ENCODE data around the gene KLHL25. TPM values are rescaled to one million over a fixed set of nuclear protein-coding genes. Genes with fewer than 3 reads are reported as not detected.

Gene KLHL25
- total and polyA plus RNA-seq, 2 of the 8 experiments (the other 6 are each of a cell fraction or from before 2014, with no cell fraction given), result 16.5 to 22.0 TPM

DNA sequence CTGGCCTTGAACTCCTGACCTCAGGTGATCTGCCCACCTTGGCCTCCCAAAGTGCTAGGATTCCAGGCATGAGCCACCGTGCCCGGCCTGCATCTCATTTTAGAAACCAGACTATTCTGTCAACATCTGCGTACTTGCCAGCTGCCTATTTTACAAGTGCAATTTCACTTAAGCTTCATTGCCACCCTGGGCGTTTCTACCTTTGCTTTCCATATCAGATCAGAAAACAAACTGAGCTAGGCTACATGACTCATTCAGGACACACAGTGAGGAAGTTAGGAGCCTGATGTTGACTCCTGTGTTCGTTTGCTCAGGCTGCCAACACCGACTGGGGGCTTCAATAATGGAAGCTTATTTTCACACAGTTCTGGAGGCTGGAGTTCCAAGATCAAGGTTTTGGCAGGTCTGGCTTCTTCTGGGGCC lies 42.3 kb upstream of the KLHL25 start (continued):
- TF ChIP-seq RNF2 (IDR thresholded peaks at IDR 0.05; ENCODE audit: borderline replicate concordance, low read depth, low read length, missing control alignments, poor library complexity, severe bottlenecking), result no peak
- TF ChIP-seq SP4 (IDR thresholded peaks at IDR 0.05; ENCODE audit: low read length), result no peak
- TF ChIP-seq EP300 (IDR thresholded peaks at IDR 0.05; ENCODE audit: borderline replicate concordance in 1 of 2, low read depth in 2 of 2, low read length in 2 of 2), result no peak
- TF ChIP-seq YY1 (IDR thresholded peaks at IDR 0.05; ENCODE audit: low read depth, low read length), result no peak
- no peak for TF ChIP-seq ATF3 (IDR thresholded peaks at IDR 0.05; ENCODE audit: insufficient read depth, low read depth, low read length)
- no peak for TF ChIP-seq TCF12 (IDR thresholded peaks at IDR 0.05; ENCODE audit: low read depth, low read length)
- no peak for TF ChIP-seq KDM5A (IDR thresholded peaks at IDR 0.05; ENCODE audit: low read length)
